HG02623 (cell line): ENCODE measurements around the gene RAD17.
"Not testable (repeated sequence)": the region's sequence is repeated elsewhere in the genome, so short reads cannot be mapped to it uniquely, and the experiment has no call there.

Experiments used
- ATAC-seq: cut with Tn5 transposase; IDR thresholded peaks from one replicate; pipeline ENCODE4 v1.9.1; 2021; ENCODE audit warnings: moderate library complexity; ENCODE audit not compliant: unreplicated experiment

The RAD17 gene, protein sequence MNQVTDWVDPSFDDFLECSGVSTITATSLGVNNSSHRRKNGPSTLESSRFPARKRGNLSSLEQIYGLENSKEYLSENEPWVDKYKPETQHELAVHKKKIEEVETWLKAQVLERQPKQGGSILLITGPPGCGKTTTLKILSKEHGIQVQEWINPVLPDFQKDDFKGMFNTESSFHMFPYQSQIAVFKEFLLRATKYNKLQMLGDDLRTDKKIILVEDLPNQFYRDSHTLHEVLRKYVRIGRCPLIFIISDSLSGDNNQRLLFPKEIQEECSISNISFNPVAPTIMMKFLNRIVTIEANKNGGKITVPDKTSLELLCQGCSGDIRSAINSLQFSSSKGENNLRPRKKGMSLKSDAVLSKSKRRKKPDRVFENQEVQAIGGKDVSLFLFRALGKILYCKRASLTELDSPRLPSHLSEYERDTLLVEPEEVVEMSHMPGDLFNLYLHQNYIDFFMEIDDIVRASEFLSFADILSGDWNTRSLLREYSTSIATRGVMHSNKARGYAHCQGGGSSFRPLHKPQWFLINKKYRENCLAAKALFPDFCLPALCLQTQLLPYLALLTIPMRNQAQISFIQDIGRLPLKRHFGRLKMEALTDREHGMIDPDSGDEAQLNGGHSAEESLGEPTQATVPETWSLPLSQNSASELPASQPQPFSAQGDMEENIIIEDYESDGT

DNA sequence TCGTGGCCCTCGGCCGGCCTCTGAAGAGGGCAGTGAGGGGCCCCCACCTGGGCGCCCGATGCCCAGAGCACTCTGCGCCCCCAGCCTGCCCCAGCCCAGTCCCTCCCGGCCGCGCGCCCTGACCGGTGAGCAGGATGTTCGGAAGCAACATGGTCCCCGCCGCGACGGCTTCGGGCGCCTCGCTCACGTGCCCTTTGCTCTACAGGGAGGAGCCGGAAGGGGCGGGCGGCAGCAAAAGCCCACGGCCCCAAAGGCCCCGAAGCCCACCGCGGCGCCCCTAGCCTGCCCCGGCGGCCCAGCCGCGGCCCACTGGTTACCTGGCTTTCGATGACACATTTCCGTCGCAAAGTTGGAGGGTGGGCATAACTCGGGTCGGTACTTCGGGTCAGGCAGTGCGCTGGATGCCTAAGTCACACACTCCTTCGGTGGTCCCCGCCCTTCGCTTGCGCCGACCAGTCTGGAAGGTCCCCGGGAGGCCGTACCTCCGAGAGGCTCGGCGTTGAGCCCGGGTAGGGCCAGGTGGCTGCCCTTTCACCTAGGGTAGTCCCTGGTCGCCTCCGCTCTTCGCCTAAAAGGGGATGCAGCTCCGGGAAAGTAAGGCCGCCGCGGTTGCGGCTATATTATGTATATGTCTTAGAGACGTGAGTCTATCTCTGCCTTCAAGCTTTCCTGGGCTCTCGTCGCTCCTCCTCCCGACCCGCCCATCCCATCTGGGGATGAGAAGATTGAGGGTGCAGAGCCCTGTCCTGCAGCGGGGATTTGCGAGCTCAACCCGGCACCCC lies at the start of gene RAD17, which contains the start of the genes AK6 and TAF9:
TSS of gene RAD17 (plus strand) at position 479 of the 782 bp plus-strand sequence. CDS start 2,391 bp downstream, outside the sequence.
TSS of gene AK6 (minus strand) at position 181 of the 782 bp plus-strand sequence. CDS start at position 151, 30 bp downstream.
TSS of gene TAF9 (minus strand) at position 181 of the 782 bp plus-strand sequence. CDS start 3,783 bp downstream, outside the sequence.
- ATAC-seq, result peak; percentile 91

- no peak for ATAC-seq
Observed at GRCh38 chr5:69326365-69326764, 43.3 kb upstream of the RAD17 start.

DNA sequence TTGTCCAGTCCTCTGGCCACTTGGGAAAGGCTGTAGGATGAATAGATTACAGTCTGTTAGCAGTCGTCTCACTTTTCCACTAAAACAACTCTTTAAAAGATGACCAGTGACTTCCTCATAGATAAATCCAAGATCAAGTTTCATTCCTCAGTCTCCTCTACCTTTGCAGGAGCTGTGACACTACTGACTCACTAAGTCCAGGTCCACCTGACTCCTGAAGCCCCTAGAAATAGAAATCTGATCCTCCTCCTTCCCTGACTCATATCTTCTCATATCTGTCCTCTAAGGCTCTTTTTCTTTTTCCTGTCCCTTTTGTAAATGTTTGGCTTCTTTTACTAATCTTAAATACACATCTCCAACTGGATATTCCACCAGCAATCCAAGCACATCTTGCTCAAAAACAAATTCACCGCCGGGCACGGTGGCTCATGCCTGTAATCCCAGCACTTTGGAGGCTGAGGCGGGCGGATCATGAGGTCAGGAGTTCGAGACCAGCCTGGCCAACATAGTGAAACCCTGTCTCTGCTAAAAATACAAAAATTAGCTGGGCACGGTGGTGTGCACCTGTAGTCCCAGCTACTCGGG lies 39.6 kb upstream of the RAD17 start:
- ATAC-seq, result no peak

GRCh38 chr5:69331528-69332445 lies 37.8 kb upstream of the RAD17 start:
- ATAC-seq, result no peak

DNA sequence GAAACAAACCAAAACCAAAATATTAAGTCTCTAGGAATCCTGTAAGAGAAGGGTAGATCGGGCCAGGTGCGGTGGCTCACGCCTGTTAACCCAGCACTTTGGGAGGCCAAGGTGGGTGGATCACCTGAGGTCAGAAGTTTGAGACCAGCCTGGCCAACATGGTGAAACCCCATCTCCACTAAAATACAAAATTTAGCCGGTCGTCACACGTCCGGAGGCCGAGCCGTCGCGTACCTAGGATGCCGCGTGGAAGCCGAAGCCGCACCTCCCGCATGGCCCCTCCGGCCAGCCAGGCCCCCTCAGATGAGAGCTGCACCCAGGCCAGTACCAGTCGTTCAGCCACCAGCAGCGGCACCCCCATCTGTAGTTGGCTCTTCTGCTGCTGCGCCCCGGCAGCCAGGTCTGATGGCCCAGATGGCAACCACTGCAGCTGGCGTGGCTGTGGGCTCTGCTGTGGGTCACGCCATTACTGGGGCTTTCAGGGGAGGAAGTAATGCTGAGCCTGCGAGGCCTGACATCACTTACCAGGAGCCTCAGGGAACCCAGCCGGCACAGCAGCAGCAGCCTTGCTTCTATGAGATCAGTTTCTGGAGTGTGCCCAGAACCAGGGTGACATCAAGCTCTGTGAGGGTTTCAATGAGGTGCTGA lies 35.8 kb upstream of the RAD17 start:
- ATAC-seq, result not testable (repeated sequence)

- peak; percentile 53 for ATAC-seq
Observed at GRCh38 chr5:69334793-69335268, 34.8 kb upstream of the RAD17 start.

GRCh38 chr5:69335341-69335935 lies 34.2 kb upstream of the RAD17 start:
- no peak for ATAC-seq

DNA sequence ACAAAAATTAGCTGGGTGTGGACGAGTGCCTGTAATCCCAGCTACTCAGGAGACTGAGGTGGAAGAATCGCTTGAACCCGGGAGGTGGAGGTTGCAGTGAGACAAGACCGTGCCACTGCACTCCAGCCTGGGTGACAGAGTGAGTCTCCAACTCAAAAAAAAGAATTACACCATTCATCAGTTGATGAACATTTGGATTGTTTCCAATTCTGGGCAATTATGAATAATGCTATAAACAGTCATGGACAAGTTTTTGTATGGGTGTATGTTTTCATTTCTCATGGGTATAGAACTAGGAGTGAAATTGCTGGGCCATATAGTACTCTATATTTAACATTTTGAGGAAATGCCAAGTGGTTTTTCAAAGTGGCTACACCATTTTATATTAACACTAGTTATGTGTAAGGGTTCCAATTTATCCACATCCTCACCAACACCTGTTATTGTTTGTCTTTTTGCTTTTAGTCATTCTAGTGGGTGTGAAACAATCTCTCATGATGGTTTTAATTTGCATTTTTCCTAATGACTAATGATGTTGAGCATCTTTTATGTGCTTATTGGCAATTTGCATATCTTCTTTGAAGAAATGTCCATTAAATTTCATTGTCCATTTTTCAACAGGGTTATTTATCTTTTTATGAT lies 28.0 kb upstream of the RAD17 start:
- no peak for ATAC-seq

GRCh38 chr5:69343083-69343482 lies 26.5 kb upstream of the RAD17 start:
- ATAC-seq, result no peak

GRCh38 chr5:69350664-69351063 lies 19.0 kb upstream of the RAD17 start:
- no peak for ATAC-seq

DNA sequence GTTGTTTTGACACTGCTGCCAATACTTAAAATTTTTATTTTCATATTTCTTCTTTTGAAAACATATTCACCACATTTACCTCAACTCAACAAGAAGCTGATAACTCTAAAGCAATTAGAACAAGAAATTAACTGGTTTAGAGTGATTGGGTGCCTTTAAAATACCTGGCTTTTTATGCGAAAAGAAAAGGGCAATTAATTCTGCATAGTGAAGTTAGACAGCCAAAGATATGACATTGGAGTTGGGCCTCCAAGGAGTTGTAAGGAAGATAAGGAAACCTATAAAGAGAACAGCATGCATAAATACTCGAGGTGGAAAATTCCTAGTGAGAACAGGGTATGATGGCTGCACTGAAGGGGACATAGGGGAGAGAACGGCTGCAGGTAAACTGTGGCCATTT lies 9.9 kb upstream of the RAD17 start:
- ATAC-seq, result no peak

DNA sequence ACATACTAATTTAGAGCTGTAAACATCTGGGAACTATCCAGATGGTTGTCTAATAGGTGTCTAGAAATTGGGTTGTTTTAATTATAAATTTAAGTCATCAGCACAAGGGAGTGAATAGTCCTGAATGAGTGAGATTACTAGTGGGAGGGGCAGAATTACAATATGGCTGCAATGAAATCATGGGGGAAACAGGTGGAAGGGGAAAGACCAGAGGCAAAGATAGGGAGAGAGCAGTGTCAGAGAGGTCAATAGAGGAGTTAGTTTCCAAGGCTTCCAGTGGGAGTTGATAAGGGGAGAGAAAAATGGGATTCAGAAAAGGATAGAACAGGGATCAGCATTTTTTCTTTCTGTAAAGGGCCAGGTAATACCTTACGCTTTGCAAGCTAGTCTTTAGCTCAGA lies 9.2 kb upstream of the RAD17 start:
- no peak for ATAC-seq

- ATAC-seq, result no peak
Observed at GRCh38 chr5:69364414-69364813, 5.2 kb upstream of the RAD17 start.

- no peak for ATAC-seq
Observed at GRCh38 chr5:69364850-69365249, 4.8 kb upstream of the RAD17 start.

DNA sequence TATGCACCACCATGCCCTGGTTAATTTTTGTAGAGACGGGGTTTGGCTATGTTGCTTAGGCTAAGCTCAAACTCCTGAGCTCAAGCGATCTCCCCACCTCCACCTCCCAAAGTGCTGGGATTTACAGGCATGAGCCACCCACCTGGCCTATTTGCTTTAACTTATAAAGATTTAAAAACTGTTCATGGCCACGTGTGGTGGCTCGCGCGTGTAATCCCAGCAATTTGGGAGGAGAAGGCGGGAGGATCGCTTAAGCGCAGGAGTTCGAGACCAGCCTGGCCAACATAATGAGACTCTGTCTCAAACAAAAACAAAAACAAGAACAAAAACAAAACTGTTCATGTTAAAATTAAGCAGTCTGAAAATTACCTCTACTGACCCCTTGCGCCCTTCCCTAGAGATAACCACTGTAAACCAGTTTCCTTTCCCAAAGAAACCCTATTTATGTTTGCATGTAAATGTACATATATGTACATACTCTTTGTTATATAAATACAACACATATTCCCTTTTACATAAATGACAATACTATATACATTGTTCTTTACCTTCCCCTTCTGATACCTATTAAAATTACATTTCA lies 1.8 kb upstream of the RAD17 start:
- no peak for ATAC-seq

- ATAC-seq, result no peak
Observed at GRCh38 chr5:69368458-69369339, 919 bp upstream of the RAD17 start.

- ATAC-seq, result not testable (repeated sequence)
Observed at GRCh38 chr5:69370335-69370734, 717 bp downstream of the RAD17 start.
